HG03378 (cell line): ENCODE data around the gene PAQR5.
"Not testable (repeated sequence)": the region's sequence is repeated elsewhere in the genome, so short reads cannot be mapped to it uniquely, and the experiment has no call there.

Experiments
- ATAC-seq: cut with Tn5 transposase; IDR thresholded peaks from one replicate; pipeline ENCODE4 v1.9.1; 2021; ENCODE audit warnings: mild to moderate bottlenecking, moderate library complexity; ENCODE audit not compliant: unreplicated experiment

The PAQR5 gene, protein sequence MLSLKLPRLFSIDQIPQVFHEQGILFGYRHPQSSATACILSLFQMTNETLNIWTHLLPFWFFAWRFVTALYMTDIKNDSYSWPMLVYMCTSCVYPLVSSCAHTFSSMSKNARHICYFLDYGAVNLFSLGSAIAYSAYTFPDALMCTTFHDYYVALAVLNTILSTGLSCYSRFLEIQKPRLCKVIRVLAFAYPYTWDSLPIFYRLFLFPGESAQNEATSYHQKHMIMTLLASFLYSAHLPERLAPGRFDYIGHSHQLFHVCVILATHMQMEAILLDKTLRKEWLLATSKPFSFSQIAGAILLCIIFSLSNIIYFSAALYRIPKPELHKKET

DNA sequence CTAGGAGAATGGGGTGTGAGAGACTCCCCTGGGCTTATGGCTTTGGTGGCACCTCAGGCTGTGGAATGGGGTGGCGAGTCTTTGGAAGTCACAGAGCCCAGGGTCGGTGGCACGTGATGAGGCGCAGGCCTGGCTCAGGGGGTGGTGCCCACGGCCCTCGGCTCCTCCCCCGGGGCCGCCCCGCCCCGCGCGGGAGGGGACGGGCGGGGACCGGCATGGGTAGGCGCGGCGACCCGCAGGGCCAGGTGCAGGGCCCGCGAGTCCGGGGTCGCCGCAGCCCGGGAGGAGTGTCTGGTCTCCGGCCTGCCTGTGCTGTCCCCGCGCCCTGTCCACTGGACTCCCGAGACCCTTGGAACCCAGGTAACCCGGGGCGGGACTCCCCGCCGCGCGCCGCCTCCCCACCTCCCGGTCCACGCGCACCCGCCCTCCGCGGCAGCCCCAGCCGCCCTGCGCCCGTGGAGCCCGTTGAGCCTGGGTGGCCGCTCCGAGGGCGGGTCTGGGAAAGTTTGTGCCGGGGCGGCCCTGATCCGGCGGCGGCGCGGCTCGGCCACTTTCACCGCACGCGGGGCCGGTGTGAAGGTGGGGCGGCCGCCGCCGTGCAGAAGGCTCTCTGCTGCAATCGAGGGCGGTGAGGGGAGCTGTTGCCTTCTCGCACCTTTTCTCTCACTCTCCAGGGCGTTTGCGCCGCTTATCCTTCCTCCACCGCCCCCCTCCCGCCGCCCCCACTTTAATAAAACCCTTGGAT, at the start of gene PAQR5:
TSS of gene PAQR5 (plus strand) at position 216 of the 745 bp plus-strand sequence. CDS start 61,169 bp downstream, outside the sequence.
- no peak for ATAC-seq

GRCh38 chr15:69253156-69253555, 45.6 kb upstream of the PAQR5 start:
- ATAC-seq: no peak

DNA sequence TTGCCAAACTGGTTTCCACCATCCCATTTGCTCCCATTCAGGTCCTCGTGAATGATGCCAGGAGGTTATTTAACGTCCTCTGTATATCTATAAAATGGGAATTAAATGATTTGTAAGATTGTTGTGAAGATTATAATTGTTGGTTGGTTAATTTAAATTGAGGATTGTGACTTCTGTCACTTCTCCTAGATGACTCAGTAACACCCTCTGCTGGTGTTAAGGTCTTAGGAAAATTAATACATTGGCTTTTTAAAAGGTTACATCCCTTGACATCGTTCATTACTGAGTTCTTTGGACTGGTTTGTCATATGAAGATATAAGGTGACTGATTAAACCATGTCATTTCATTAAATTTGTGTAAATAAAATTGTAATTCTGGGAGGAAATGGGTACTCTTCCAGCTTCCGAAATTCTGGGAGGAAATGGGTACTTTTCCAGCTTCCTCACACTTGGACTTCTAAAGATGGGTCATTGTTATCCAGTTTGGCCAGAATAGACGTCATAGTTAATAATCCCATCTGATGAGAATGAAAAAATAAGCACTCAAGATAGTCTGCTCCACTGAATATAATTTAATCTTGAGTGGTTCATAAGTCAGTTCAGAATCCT, 33.3 kb upstream of the PAQR5 start:
- no peak for ATAC-seq

DNA sequence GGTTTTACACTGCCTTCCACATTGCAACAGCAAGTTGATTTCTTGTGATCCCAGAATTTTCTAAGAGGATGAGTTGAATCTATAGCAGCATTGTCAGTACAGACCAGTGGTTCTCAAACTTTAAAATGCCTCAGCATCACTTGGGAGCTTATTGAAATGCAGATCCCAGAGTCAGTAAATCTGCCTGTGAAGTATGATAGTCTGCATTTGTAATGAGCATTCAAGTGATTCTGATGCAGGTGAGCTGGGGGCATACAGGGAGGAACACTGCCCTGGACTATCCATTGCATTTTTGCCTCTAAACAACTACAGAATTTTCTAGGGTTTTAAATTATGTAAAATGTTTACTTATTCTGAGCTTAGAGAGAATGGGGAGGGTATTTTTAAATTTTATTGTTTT, 27.5 kb upstream of the PAQR5 start:
- ATAC-seq: no peak

DNA sequence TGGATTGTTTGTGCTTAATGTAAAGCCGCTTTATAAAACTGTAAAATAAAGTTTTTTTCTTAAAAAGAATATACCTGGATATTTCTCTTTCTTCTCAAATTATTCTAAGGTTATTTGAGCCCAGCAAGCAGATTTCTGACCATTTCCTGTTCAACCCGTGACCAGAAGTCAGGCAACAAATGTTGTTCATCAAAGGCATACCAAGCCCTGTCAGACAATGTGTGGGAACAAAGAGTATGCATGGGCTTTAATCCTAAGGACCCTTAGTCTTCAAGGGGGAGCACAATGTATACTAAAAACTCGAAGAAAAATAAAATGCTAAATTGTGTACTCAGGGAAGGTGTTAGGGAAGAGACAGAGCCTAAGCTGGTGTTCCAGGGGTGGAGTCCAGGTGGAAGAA, 26.6 kb upstream of the PAQR5 start:
- no peak for ATAC-seq

- ATAC-seq: no peak
Observed at GRCh38 chr15:69272891-69273290, 25.8 kb upstream of the PAQR5 start.

- no peak for ATAC-seq
Observed at GRCh38 chr15:69275074-69275670, 23.5 kb upstream of the PAQR5 start.

GRCh38 chr15:69275933-69276560, 22.7 kb upstream of the PAQR5 start:
- ATAC-seq: no peak

GRCh38 chr15:69277316-69277715, 21.4 kb upstream of the PAQR5 start:
- ATAC-seq: no peak

GRCh38 chr15:69279636-69280035, 19.1 kb upstream of the PAQR5 start:
- no peak for ATAC-seq

- ATAC-seq: no peak
Observed at GRCh38 chr15:69280783-69281182, 17.9 kb upstream of the PAQR5 start.

DNA sequence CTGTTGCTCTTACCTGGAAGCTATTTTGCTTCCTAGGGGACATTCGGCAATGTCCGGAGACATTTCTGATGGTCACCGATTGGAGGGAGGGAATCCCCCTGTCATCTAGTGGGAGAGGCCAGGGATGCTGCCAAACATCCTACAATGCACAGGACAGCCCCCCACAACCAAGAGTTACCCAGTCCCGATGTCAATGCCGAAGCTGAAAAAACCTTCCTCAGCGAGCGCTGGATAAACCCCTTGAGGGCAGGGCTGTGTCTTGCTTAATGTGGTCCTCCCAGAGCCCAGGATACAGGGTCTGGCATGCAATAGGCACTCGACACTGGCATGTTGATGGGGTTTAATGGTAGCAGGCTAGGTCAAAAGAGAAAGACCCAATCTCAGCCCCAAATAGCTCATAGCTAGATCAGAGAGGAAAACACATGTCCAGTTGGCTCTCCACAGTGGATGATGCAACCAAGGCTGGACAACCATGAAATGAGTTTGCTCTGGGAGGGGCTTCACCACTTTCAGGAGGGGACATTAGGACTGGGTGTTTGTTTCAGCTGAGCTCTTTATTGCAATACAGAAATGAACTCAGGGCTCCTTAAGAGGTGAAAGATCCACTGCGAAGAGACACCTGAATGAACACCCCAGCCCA, 16.5 kb upstream of the PAQR5 start:
- ATAC-seq: no peak

DNA sequence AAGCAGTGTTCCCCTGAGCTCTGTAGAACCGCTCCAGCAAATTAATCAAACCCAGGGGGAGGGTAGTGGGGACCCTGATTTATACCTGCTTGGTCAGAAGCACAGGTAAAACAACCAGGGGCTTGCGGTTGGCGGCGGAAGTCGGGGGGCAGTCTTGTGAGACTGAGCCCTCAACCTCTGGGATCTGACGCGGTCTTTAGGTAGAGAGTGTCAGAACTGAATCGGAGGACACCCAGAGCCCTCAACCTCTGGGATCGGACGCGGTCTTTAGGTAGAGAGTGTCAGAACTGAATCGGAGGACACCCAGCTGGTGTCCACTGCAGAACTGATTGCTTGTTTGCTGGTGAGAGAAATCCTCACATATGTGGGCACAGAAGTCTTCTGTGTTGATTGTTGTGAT, 12.9 kb upstream of the PAQR5 start:
- no peak for ATAC-seq

GRCh38 chr15:69288011-69288410, 10.7 kb upstream of the PAQR5 start:
- ATAC-seq: no peak

GRCh38 chr15:69288531-69289341, 10.0 kb upstream of the PAQR5 start:
- no peak for ATAC-seq

- ATAC-seq: no peak
Observed at GRCh38 chr15:69289342-69290146, 9.2 kb upstream of the PAQR5 start.

- ATAC-seq: no peak
Observed at GRCh38 chr15:69290346-69291164, 8.2 kb upstream of the PAQR5 start.

GRCh38 chr15:69291651-69292050, 7.1 kb upstream of the PAQR5 start:
- not testable (repeated sequence) for ATAC-seq
